T-helper 17 cell (primary cell): ENCODE results near the gene SPPL2B. TPM values are rescaled to one million over a fixed set of nuclear protein-coding genes. Genes with fewer than 3 reads are reported as not detected.
"Not testable (repeated sequence)": the region's sequence is repeated elsewhere in the genome, so short reads cannot be mapped to it uniquely, and the experiment has no call there.

Experiments used
- ATAC-seq: fragments of 150-1000 bp; cut with Tn5 transposase; 2 replicates; pipeline ENCODE4 v1.10.0; 2021; ENCODE audit warnings: mild to moderate bottlenecking, moderate library complexity
- DNase-seq, 3 donors: peaks; one replicate each; pipeline versions ENCODE4 v3.0.0 to v3.0.0-alpha.2; 2020 to 2021
- H3K9me3 ChIP-seq: one replicate; pipeline ENCODE4 v1.7.0; 2013; ENCODE audit warnings: low read length, mild to moderate bottlenecking; ENCODE audit not compliant: control insufficient read depth, poor library complexity, severe bottlenecking
- H3K27ac Mint-ChIP-seq: one replicate; pipeline ENCODE4 v1.8.0; 2022; ENCODE audit warnings: mild to moderate bottlenecking, moderate library complexity, mixed read lengths
- H3K27me3 Mint-ChIP-seq: one replicate; pipeline ENCODE4 v1.8.0; 2022; ENCODE audit warnings: mixed read lengths
- H3K36me3 Mint-ChIP-seq: one replicate; pipeline ENCODE4 v1.8.0; 2022; ENCODE audit warnings: low read depth, mixed read lengths
- H3K4me1 Mint-ChIP-seq: one replicate; pipeline ENCODE4 v1.8.0; 2022; ENCODE audit warnings: mild to moderate bottlenecking, mixed read lengths
- H3K4me3 Mint-ChIP-seq: one replicate; pipeline ENCODE4 v1.8.0; 2022; ENCODE audit warnings: mild to moderate bottlenecking, moderate library complexity, mixed read lengths
- total RNA-seq, 4 donors: library from RNA in 2 of 4; stranded (reverse) in 2 of 4; gene quantifications; one replicate each; pipeline ENCODE4 v1.2.3 and lab custom pipeline; 2022 to 2026

SPPL2B gene
- total RNA-seq, 2 donors from 2014 or later = 73.2 to 86.1 TPM

DNA sequence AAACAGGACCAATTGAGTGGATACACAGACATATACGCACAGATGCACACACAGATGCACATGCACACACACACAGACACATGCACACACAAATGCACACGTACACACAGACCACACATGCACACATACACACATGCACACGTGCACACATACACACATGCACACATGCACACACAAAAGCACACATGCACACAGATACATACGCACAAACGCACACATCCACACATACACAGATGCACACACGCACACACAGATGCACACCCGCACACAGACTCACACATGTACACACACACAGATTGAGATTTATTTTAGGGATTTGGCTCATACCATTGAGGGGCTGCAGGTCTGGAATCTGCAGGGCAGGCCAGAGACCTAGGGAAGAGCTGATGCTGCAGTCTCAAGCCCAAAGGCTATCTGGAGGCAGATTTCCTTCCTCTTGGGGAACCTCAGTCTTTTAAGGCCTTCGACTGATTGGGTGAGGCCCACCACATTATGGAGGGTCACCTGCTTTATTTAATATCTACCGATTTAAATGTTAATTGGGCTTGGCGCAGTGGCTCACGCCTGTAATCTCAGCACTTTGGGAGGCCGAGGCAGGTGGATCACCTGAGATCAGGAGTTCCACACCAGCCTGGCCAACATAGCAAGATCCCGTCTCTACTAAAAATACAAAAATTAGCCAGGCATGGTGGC is 54.2 kb downstream of the SPPL2B start:
- Mint-ChIP-seq H3K4me3 (no peak overlapping the region), H3K36me3 (peaks cover 4% of the 10 kb centered on the region), H3K4me1 (no peaks in the 10 kb centered on the region), H3K27me3 (peaks cover 10% of the 10 kb centered on the region), H3K27ac (no peak overlapping the region)
- H3K9me3 ChIP-seq = no peaks in the 10 kb centered on the region
- no peak for DNase-seq
- no peak for ATAC-seq

DNA sequence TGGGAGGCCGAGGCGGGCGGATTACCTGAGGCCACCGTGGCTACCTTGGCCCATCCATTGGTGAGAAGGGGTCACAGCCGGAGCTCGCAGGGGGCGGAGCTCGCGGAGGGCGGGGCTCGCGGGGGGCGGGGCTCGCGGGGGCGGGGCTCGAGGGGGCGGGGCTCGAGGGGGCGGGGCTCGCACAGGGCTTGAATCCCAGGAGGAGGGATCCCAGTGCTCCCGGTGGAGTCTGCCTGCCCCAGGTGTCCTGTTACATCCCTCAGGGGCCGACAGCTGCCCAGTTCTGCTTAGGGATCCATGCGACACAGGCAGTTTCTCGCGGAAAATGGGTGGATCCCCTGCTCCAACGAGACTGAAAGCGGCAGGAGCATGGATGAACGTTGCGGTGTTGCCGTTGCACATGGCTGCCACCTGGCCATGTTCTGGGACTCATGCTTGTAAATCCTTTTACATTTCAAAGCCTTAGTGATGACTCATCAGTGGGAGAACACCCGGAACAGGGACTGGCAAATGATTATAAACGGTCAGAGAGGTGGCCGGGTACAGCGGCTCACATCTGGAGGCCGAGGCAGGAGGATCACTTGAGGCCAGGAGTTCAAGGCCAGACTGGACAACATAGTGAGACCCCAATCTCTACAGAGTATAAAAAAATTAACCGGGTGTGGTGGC is 56.7 kb downstream of the SPPL2B start:
- H3K27me3 Mint-ChIP-seq = peaks cover 15% of the 10 kb centered on the region
- H3K36me3 Mint-ChIP-seq = no peaks in the 10 kb centered on the region
- H3K4me1 Mint-ChIP-seq = no peaks in the 10 kb centered on the region
- no peaks in the 10 kb centered on the region for H3K9me3 ChIP-seq
- H3K27ac Mint-ChIP-seq = no peak overlapping the region
- no peak for ATAC-seq
- H3K4me3 Mint-ChIP-seq = no peak overlapping the region
- DNase-seq = no peak

DNA sequence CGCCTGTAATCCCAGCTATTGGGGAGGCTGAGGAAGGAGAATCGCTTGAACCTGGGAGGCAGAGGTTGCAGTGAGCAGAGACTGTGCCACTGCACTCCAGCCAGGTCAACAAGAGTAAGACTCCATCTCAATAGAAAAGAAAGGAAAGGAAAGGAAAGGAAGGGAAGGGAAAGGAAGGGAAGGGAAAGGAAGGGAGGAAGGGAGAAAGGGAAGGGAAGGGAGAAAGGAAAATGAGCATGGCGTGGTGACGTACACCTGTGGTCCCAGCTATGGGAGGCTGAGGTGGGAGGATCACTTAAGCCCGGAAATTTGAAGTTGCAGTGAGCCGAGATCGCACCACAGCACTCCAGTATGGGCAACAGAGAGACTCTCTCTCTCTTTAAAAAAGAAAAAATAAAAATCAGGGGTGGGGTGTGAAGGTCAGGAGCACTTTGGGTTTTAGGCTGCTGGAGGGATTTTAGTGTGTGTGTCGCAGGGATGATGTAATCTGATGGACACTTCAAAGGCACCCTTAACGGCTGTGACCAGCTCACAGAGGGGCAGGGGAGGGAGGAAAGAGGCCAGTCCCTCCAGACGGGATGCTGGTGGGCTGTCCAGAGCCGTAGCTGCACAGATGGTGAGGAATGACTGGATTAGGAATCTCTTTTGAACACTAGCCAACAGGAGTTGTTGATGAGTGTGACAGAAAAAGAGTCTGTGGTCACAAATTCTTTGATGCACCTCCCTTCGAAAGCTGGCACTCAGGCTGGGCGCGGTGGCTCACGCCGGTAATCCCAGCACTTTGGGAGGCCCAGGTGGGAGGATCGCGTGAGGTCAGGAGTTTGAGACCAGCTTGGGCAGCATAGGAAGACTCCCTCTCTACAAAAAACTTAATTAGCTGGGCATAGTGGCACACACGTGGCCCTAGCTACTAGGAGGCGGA is 59.1 kb downstream of the SPPL2B start:
- Mint-ChIP-seq H3K27ac (no peak overlapping the region), H3K4me1 (peaks cover 2% of the 10 kb centered on the region), H3K4me3 (no peak overlapping the region), H3K36me3 (peaks cover 2% of the 10 kb centered on the region), H3K27me3 (peaks cover 11% of the 10 kb centered on the region)
- ATAC-seq (no peak), DNase-seq (no peak)
- no peaks in the 10 kb centered on the region for H3K9me3 ChIP-seq

DNA sequence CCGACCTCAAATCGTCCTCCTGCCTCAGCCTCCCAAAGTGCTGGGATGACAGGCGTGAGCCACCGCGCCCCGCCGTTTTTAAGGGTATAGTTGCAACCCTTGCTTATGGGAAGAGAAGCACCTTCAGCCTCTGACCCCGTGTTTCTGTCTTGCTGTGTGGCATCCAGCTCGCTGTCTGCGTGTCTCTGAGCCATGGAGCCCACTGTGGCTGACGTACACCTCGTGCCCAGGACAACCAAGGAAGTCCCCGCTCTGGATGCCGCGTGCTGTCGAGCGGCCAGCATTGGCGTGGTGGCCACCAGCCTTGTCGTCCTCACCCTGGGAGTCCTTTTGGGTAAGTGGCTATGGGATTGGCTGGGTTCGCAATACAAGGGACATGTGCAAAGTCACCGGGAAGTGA is 61.1 kb downstream of the SPPL2B start:
- H3K27ac Mint-ChIP-seq = peak overlapping the region; percentile 21

DNA sequence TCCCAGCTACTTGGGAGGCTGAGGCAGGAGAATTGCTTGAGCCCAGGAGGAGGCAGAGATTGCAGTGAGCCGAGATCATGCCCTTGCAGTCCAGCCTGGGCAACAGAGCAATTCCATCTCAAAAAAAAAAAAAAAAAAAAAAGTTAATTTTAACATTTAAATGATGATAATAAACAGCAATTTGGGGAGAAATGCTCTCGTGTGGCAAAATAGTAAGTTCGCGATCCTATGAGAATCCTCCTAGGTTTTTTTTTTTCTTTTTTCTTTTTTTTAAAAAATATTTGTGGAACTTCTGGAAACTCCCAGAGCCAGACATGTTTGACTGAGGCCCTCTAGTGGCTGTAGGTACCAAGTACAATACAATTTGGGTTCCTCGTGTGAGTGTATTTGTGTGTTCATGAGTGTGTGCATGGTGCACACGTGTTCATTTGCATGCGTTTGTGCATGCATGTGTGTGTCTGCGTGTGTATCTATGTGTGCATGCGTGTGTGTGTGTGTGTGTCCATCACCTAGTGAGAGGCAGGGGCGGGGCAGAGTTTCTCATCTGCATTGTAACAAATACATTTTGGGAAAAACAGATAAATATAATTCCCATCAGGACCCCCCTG is 62.7 kb downstream of the SPPL2B start:
- no peak overlapping the region for H3K4me3 Mint-ChIP-seq
- no peak overlapping the region for H3K27ac Mint-ChIP-seq
- H3K27me3 Mint-ChIP-seq = peaks cover 18% of the 10 kb centered on the region
- H3K36me3 Mint-ChIP-seq = peaks cover 2% of the 10 kb centered on the region
- ATAC-seq (peak; percentile 81), DNase-seq (no peak)
- H3K9me3 ChIP-seq = no peaks in the 10 kb centered on the region
- H3K4me1 Mint-ChIP-seq = peaks cover 2% of the 10 kb centered on the region

More for the DNA sequence above, 61.1 kb downstream of the SPPL2B start:
- DNase-seq (no peak), ATAC-seq (no peak)
- Mint-ChIP-seq H3K4me1 (peaks cover 2% of the 10 kb centered on the region), H3K27me3 (peaks cover 11% of the 10 kb centered on the region), H3K36me3 (peaks cover 2% of the 10 kb centered on the region), H3K4me3 (no peak overlapping the region)
- H3K9me3 ChIP-seq = no peaks in the 10 kb centered on the region

DNA sequence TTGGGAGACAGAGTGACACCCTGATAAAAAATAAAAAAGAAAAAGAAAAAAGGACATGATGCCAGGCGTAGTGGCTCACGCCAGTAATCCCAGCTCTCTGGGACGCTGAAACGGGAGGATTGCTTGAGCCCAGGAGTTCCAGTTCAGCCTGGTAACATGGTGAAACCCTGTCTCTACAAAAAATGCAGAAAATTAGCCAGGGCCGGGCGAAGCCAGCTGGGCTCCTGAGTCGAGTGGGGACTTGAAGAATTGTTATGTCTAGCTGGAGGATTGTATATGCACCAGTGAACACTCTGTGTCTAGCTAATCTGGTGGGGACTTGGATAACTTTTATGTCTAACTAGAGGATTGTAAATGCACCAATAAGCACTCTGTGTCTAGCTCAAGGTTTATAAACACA is 63.9 kb downstream of the SPPL2B start:
- ATAC-seq (no peak), DNase-seq (no peak)
- Mint-ChIP-seq H3K4me1 (peaks cover 2% of the 10 kb centered on the region), H3K36me3 (peaks cover 2% of the 10 kb centered on the region), H3K27ac (no peak overlapping the region), H3K4me3 (no peak overlapping the region), H3K27me3 (peaks cover 18% of the 10 kb centered on the region)
- H3K9me3 ChIP-seq = no peaks in the 10 kb centered on the region

DNA sequence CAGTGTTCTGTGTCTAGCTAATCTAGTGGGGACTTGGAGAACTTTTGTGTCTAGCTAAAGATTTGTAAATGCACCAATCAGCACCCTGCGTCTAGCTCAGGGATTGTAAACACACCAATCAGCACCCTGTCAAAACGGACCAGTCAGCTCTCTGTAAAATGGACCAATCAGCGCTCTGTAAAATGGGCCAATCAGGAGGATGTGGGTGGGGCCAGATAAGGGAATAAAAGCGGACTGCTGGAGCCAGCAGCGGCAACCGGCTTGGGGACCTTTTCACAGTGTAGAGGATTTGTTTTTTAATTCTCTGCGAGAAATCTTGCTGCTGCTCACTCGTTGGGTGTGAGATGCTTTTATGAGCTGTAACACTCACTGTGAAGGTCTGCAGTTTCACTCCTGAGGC is 64.4 kb downstream of the SPPL2B start:
- H3K4me1 Mint-ChIP-seq, H3K9me3 ChIP-seq, H3K4me3 Mint-ChIP-seq, H3K27ac Mint-ChIP-seq, H3K36me3 Mint-ChIP-seq, ATAC-seq, DNase-seq: not testable (repeated sequence)
- peaks cover 18% of the 10 kb centered on the region for H3K27me3 Mint-ChIP-seq

DNA sequence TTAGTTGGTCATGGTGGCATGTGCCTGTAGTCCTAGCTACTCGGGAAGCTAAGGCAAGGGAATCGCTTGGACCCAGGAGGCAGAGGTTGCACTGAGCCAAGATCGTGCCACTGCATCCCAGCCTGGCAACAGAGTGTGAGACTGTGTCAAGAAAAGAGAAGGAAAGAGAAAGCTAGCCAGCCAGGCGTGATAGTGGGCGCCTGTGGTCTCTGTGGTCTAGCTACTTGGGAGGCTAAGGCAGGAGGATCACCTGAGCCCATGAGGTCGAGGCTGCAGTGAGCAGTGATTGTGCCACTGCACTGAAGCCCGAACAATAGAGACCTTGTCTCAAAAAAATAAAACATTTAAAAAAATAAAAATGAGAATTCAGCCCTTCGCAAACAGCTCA is 65.6 kb downstream of the SPPL2B start:
- no peak for ATAC-seq
- peaks cover 18% of the 10 kb centered on the region for H3K27me3 Mint-ChIP-seq
- no peaks in the 10 kb centered on the region for H3K9me3 ChIP-seq
- H3K27ac Mint-ChIP-seq = no peak overlapping the region
- H3K4me3 Mint-ChIP-seq = no peak overlapping the region
- H3K36me3 Mint-ChIP-seq = peaks cover 2% of the 10 kb centered on the region
- H3K4me1 Mint-ChIP-seq = peaks cover 2% of the 10 kb centered on the region
- no peak for DNase-seq

DNA sequence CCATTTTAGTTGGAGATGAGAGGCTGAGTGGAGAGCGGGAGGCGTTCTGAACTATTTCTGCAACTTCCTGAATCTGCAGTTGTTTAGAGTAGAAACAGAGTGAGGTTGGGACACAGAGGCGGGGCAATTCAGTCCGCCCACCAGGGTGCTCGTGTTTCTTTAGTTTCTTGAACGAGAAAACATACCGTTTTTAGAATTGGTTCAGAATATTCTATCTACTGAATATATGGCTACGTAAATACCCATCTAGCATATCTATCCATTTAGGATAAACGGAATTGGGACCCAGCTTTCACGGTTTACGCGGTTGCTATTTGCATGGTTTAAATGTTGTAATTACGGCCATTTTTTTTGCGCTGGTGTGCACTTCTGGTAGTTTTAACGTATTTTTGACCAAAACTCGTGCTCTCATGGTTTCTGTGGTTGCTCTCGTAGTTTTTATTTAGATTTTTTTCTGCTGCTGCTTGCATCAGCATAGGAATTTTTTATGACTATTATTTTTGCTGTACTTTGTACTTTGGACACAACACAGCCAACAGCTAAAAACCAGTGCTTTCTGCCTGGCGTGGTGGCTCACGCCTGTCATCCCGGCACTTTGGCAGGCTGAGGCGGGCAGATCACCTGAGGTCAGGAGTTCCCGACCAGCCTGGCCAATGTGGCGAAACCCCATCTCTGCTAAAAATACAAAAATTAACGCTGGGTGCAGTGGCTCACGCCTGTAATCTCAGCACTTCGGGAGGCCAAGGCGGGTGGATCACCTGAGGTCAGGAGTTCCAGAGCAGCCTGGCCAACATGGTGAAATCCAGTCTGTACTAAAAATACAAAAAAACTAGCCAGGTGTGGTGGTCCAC is 66.2 kb downstream of the SPPL2B start:
- peaks cover 2% of the 10 kb centered on the region for H3K4me1 Mint-ChIP-seq
- peak; percentile 59 for ATAC-seq
- no peak overlapping the region for H3K4me3 Mint-ChIP-seq
- peaks cover 15% of the 10 kb centered on the region for H3K27me3 Mint-ChIP-seq
- H3K9me3 ChIP-seq = no peaks in the 10 kb centered on the region
- no peak for DNase-seq
- no peak overlapping the region for H3K27ac Mint-ChIP-seq
- H3K36me3 Mint-ChIP-seq = peaks cover 2% of the 10 kb centered on the region

DNA sequence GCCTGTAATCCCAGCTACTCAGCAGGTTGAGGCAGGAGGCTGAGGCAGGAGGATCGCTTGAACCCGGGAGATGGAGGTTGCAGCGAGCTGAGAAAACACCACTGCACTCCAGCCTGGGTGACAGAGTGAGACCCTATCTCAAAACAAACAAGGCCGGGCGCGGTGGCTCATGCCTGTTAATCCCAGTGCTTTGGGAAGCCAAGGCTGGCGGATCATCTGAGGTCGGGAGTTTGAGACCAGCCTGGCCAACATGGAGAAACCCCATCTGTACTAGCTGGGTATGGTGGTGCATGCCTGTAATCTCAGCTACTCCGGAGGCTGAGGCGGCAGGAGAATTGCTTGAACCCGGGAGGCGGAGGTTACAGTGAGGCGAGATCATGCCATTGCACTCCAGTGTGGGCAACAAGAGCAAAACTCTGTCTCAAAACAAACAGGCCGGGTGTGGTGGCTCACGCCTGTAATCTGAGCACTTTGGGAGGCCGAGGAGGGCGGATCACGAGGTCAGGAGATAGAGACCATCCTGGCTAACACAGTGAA is 66.9 kb downstream of the SPPL2B start:
- ATAC-seq, H3K9me3 ChIP-seq, H3K27ac Mint-ChIP-seq, DNase-seq, H3K4me1 Mint-ChIP-seq, H3K36me3 Mint-ChIP-seq, H3K4me3 Mint-ChIP-seq: not testable (repeated sequence)
- H3K27me3 Mint-ChIP-seq = peaks cover 14% of the 10 kb centered on the region

DNA sequence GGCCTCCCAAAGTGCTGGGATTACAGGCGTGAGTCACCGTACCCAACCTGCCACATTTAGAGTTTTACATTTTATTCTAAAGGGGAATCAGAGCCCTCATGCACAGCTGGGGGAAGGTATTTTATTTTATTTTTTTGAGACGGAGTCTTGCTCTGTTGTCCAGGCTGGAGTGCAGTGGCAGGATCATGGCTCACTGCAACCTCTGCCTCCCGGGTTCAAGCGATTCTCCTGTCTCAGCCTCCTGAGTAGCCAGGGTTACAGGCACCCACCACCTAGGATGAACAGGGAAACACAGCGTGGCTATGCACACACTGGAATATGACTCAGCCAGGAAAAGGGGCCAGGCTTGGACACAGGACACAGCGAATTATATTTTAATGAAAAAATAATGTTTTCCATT is 68.7 kb downstream of the SPPL2B start:
- H3K4me1 Mint-ChIP-seq, H3K36me3 Mint-ChIP-seq, H3K27me3 Mint-ChIP-seq, H3K4me3 Mint-ChIP-seq, DNase-seq, ATAC-seq, H3K27ac Mint-ChIP-seq, H3K9me3 ChIP-seq: not testable (repeated sequence)

DNA sequence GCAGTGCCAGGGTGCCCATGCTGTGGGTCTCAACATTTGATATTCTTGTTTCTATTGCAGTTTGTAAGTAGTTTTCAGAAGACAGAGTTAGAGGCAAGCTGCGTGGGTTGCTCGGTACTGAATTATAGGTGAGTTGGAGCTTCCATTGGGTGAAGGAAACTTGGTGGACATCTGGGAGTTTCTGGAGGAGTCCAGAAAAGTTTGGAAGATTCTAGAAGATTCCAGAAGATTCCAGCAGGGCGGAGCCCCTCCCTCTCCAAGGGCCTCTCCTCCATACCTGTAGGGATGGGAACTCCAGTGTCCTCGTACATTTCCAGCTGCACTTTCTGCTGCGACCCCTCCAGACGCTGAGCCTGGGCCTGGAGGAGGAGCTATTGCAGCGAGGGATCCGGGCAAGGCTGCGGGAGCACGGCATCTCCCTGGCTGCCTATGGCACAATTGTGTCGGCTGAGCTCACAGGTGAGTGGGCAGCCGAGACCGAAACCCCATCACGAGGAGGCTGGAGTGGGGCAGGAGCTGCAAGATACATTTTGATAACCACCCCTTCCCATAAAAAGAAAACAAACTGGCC is 70.3 kb downstream of the SPPL2B start:
- no peaks in the 10 kb centered on the region for H3K9me3 ChIP-seq
- Mint-ChIP-seq H3K27me3 (peaks cover 8% of the 10 kb centered on the region), H3K4me1 (no peaks in the 10 kb centered on the region), H3K36me3 (no peaks in the 10 kb centered on the region), H3K4me3 (no peak overlapping the region), H3K27ac (no peak overlapping the region)
- ATAC-seq (no peak), DNase-seq (no peak)
